ENCODE measurements around the gene CALML4. TPM values are rescaled to one million over a fixed set of nuclear protein-coding genes. Genes with fewer than 3 reads are reported as not detected.
"Not testable (repeated sequence)": the region's sequence is repeated elsewhere in the genome, so short reads cannot be mapped to it uniquely, and the experiment has no call there.

CALML4 gene
- total RNA-seq, 1 donor from 2014 or later, result 12.8 TPM

- no peak for ATAC-seq
- no peak for DNase-seq (ENCODE audit: low spot score)
- intact Hi-C loops (cut with DNase I), result no loop called here
These were observed 8.0 kb downstream of the CALML4 start for GRCh38 chr15:68197170-68197492.

GRCh38 chr15:68196445-68197169 is 8.5 kb downstream of the CALML4 start:
- intact Hi-C loops (cut with DNase I), result no loop called here
- DNase-seq (ENCODE audit: low spot score), result no peak
- ATAC-seq, result no peak

GRCh38 chr15:68195336-68196112 is 9.6 kb downstream of the CALML4 start:
- no peak for DNase-seq (ENCODE audit: low spot score)
- no peak for ATAC-seq
- intact Hi-C loops (cut with DNase I), result no loop called here

GRCh38 chr15:68192804-68193486 is 12.2 kb downstream of the CALML4 start:
- intact Hi-C loops (cut with DNase I), result no loop called here
- ATAC-seq (no peak), DNase-seq (ENCODE audit: low spot score) (no peak)

GRCh38 chr15:68192117-68192516 is 13.0 kb downstream of the CALML4 start:
- DNase-seq (ENCODE audit: low spot score) (no peak), ATAC-seq (no peak)
- intact Hi-C loops (cut with DNase I), result no loop called here

- intact Hi-C loops (cut with DNase I), result no loop called here
- ATAC-seq (no peak), DNase-seq (ENCODE audit: low spot score) (no peak)
These were observed 13.6 kb downstream of the CALML4 start for GRCh38 chr15:68191555-68191954.

GRCh38 chr15:68190048-68190447 is 15.1 kb downstream of the CALML4 start:
- intact Hi-C loops (cut with DNase I), result no loop called here
- no peak for ATAC-seq

GRCh38 chr15:68188647-68189046 is 16.5 kb downstream of the CALML4 start:
- ATAC-seq (no peak), DNase-seq (ENCODE audit: low spot score) (no peak)
- intact Hi-C loops (cut with DNase I), result no loop called here

More at GRCh38 chr15:68190048-68190447, 15.1 kb downstream of the CALML4 start:
- DNase-seq (ENCODE audit: low spot score), result no peak

- ATAC-seq (peak; percentile 91), DNase-seq (ENCODE audit: low spot score) (no peak)
- intact Hi-C loops (cut with DNase I), result no loop called here
These were observed 17.6 kb downstream of the CALML4 start for GRCh38 chr15:68187559-68187958.

GRCh38 chr15:68186671-68187397 is 18.3 kb downstream of the CALML4 start:
- intact Hi-C loops (cut with DNase I), result no loop called here
- ATAC-seq, result peak; percentile 70

GRCh38 chr15:68184616-68185480 is 20.3 kb downstream of the CALML4 start:
- intact Hi-C loops (cut with DNase I), result no loop called here
- ATAC-seq, result no peak
- no peak for DNase-seq (ENCODE audit: low spot score)

More at GRCh38 chr15:68186671-68187397, 18.3 kb downstream of the CALML4 start:
- DNase-seq (ENCODE audit: low spot score), result no peak

GRCh38 chr15:68183616-68184315 is 21.4 kb downstream of the CALML4 start:
- no peak for DNase-seq (ENCODE audit: low spot score)
- intact Hi-C loops (cut with DNase I), result no loop called here
- ATAC-seq, result no peak

GRCh38 chr15:68177742-68178141 is 27.4 kb downstream of the CALML4 start:
- DNase-seq (ENCODE audit: low spot score), result no peak
- ATAC-seq, result peak; percentile 79
- intact Hi-C loops (cut with DNase I), result no loop called here

GRCh38 chr15:68176601-68177000 is 28.5 kb downstream of the CALML4 start:
- intact Hi-C loops (cut with DNase I), result no loop called here
- peak; percentile 72 for ATAC-seq

GRCh38 chr15:68175526-68175925 is 29.6 kb downstream of the CALML4 start:
- ATAC-seq, result no peak
- intact Hi-C loops (cut with DNase I), result no loop called here

More at GRCh38 chr15:68176601-68177000, 28.5 kb downstream of the CALML4 start:
- no peak for DNase-seq (ENCODE audit: low spot score)

GRCh38 chr15:68173119-68173518 is 32.0 kb downstream of the CALML4 start:
- ATAC-seq, result no peak
- no peak for DNase-seq (ENCODE audit: low spot score)
- intact Hi-C loops (cut with DNase I), result no loop called here

More at GRCh38 chr15:68175526-68175925, 29.6 kb downstream of the CALML4 start:
- no peak for DNase-seq (ENCODE audit: low spot score)

GRCh38 chr15:68172037-68172436 is 33.1 kb downstream of the CALML4 start:
- DNase-seq (ENCODE audit: low spot score); ATAC-seq; intact Hi-C loops (cut with DNase I): not testable (repeated sequence)

- DNase-seq (ENCODE audit: low spot score) (no peak), ATAC-seq (no peak)
- intact Hi-C loops (cut with DNase I), result no loop called here
These were observed 38.3 kb downstream of the CALML4 start for GRCh38 chr15:68166847-68167246.
